WTC11 (cell line): ENCODE data around the gene NSMCE1.

Experiments
- GRHL2 ChIP-seq: fragments of 250-450 bp; sonication (Bioruptor Pico); IDR thresholded peaks from 2 replicates; pipeline ENCODE4 v1.8.0; 2022; ENCODE audit warnings: mild to moderate bottlenecking, moderate library complexity; ENCODE audit not compliant: insufficient replicate concordance, severe bottlenecking
- NR1H2 ChIP-seq: sonication (generic); formaldehyde crosslinking; IDR thresholded peaks from 2 replicates; pipeline ENCODE4 v1.9.0; 2021; ENCODE audit warnings: mild to moderate bottlenecking, moderate library complexity, missing genetic modification reagents
- ZNF263 ChIP-seq: sonication (generic); formaldehyde crosslinking; IDR thresholded peaks from 2 replicates; pipeline ENCODE4 v1.8.1; 2022; ENCODE audit warnings: low read depth, mild to moderate bottlenecking, moderate library complexity, missing genetic modification reagents
- TF ChIP-seq, protein P1 (sequence below): fragments of 200-600 bp; IDR thresholded peaks from 2 replicates; pipeline ENCODE4 v1.8.0; 2022; ENCODE audit warnings: antibody characterized with exemption
- TF ChIP-seq, protein P2 (sequence below): sonication (generic); formaldehyde crosslinking; IDR thresholded peaks from 2 replicates; pipeline ENCODE4 v1.8.0; 2023; ENCODE audit warnings: mild to moderate bottlenecking, missing genetic modification reagents

DNA sequence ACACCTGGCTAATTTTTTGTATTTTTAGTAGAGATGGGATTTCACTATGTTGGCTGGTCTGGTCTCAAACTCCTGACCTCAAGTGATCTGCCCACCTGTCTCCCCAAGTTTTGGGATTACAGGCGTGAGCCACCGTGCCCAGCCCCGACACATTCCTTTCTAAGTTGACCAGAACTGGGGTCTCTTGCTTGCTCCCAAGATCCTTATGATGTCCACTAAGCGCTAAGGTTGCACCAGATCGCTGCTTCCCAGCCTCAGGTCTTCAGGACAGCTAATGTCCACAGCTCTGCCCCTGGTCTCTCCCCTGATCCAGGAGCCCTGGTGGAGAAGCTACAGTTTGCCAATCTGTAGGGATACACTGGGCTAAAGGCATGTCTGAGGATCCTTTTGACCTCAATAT lies 29.5 kb downstream of the NSMCE1 start:
- TF ChIP-seq, protein P1, sequence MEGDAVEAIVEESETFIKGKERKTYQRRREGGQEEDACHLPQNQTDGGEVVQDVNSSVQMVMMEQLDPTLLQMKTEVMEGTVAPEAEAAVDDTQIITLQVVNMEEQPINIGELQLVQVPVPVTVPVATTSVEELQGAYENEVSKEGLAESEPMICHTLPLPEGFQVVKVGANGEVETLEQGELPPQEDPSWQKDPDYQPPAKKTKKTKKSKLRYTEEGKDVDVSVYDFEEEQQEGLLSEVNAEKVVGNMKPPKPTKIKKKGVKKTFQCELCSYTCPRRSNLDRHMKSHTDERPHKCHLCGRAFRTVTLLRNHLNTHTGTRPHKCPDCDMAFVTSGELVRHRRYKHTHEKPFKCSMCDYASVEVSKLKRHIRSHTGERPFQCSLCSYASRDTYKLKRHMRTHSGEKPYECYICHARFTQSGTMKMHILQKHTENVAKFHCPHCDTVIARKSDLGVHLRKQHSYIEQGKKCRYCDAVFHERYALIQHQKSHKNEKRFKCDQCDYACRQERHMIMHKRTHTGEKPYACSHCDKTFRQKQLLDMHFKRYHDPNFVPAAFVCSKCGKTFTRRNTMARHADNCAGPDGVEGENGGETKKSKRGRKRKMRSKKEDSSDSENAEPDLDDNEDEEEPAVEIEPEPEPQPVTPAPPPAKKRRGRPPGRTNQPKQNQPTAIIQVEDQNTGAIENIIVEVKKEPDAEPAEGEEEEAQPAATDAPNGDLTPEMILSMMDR = no peak
- TF ChIP-seq, protein P2, sequence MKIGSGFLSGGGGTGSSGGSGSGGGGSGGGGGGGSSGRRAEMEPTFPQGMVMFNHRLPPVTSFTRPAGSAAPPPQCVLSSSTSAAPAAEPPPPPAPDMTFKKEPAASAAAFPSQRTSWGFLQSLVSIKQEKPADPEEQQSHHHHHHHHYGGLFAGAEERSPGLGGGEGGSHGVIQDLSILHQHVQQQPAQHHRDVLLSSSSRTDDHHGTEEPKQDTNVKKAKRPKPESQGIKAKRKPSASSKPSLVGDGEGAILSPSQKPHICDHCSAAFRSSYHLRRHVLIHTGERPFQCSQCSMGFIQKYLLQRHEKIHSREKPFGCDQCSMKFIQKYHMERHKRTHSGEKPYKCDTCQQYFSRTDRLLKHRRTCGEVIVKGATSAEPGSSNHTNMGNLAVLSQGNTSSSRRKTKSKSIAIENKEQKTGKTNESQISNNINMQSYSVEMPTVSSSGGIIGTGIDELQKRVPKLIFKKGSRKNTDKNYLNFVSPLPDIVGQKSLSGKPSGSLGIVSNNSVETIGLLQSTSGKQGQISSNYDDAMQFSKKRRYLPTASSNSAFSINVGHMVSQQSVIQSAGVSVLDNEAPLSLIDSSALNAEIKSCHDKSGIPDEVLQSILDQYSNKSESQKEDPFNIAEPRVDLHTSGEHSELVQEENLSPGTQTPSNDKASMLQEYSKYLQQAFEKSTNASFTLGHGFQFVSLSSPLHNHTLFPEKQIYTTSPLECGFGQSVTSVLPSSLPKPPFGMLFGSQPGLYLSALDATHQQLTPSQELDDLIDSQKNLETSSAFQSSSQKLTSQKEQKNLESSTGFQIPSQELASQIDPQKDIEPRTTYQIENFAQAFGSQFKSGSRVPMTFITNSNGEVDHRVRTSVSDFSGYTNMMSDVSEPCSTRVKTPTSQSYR (CRISPR knock-in tag) = no peak
- TF ChIP-seq NR1H2 (no peak), GRHL2 (CRISPR knock-in tag) (no peak), ZNF263 (CRISPR knock-in tag) (no peak)
